GM18526 (cell line): Measurements from ENCODE around the gene FAAP20.

Experiments used
- POLR2A ChIP-seq: IDR thresholded peaks from 3 replicates; pipeline ENCODE4 v1.6.1; 2011; ENCODE audit not compliant: insufficient read length; ENCODE audit errors: extremely low read depth

Gene FAAP20

GRCh38 chr1:2206813-2207487 lies 12.4 kb upstream of the FAAP20 start:
- no peak for TF ChIP-seq POLR2A

GRCh38 chr1:2205191-2205952 lies 10.8 kb upstream of the FAAP20 start:
- TF ChIP-seq POLR2A, result peak; percentile 22

- TF ChIP-seq POLR2A, result no peak
These were observed 10.0 kb upstream of the FAAP20 start for GRCh38 chr1:2204415-2205190.

GRCh38 chr1:2203671-2204414 lies 9.3 kb upstream of the FAAP20 start:
- TF ChIP-seq POLR2A, result no peak

- TF ChIP-seq POLR2A, result no peak
These were observed 8.4 kb upstream of the FAAP20 start for GRCh38 chr1:2202843-2203601.

GRCh38 chr1:2202008-2202575 lies 7.5 kb upstream of the FAAP20 start:
- TF ChIP-seq POLR2A, result no peak

- TF ChIP-seq POLR2A, result no peak
These were observed 6.5 kb upstream of the FAAP20 start for GRCh38 chr1:2201062-2201461.

GRCh38 chr1:2200308-2200943 lies 5.9 kb upstream of the FAAP20 start:
- TF ChIP-seq POLR2A, result no peak

GRCh38 chr1:2199042-2199810 lies 4.7 kb upstream of the FAAP20 start:
- peak; percentile 31 for TF ChIP-seq POLR2A

GRCh38 chr1:2198571-2198970 lies 4.0 kb upstream of the FAAP20 start:
- no peak for TF ChIP-seq POLR2A

GRCh38 chr1:2197707-2198165 lies 3.2 kb upstream of the FAAP20 start:
- no peak for TF ChIP-seq POLR2A

- no peak for TF ChIP-seq POLR2A
These were observed 2.5 kb upstream of the FAAP20 start for GRCh38 chr1:2196901-2197638.
